Hepatocyte (in vitro differentiated cells): ENCODE data around the gene ELMO2.

Source experiments
- CTCF ChIP-seq: fragments of 200-600 bp; sonication (generic); IDR thresholded peaks from 2 replicates; pipeline ENCODE4 v1.5.1; 2016; ENCODE audit warnings: antibody characterized with exemption, mild to moderate bottlenecking; ENCODE audit not compliant: poor library complexity
- EZH2 ChIP-seq: fragments of 200-600 bp; sonication (generic); IDR thresholded peaks from 2 replicates; pipeline ENCODE4 v1.6.1; 2016; ENCODE audit warnings: antibody characterized with exemption, mild to moderate bottlenecking, borderline replicate concordance

- TF ChIP-seq CTCF (no peak), EZH2 (no peak)
These were observed 52.2 kb downstream of the ELMO2 start for GRCh38 chr20:46354207-46354555.
